ENCODE results near the gene TMEM178A.

DNA sequence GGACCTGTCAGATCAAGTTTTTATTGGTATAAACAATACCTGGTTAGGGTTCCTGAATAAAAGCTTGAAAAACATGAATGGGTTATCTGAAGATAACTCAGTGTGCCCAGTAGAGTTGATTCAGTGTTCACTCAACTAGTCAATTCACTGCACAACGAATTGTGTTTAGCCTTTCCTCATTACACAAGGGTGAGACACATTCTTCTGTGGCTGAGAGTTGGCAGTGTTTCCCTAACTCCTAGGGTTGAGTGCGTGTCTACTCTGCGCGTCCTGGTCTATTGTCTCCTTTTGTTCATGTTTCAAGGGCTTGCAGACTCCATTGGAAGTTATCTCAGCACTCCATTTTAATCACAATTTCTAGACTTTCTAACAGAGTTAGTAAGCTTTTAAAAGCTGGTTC lies 32.8 kb upstream of the TMEM178A start:
- TF ChIP-seq, protein P1, sequence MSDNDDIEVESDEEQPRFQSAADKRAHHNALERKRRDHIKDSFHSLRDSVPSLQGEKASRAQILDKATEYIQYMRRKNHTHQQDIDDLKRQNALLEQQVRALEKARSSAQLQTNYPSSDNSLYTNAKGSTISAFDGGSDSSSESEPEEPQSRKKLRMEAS (IDR thresholded peaks at IDR 0.05): 0 out of 2 replicates have a peak, but pooled peaks have one; percentile 11
- TF ChIP-seq EP300 (IDR thresholded peaks at IDR 0.05; ENCODE audit: borderline replicate concordance) (no peak), TAF1 (IDR thresholded peaks at IDR 0.05; ENCODE audit: low read depth) (no peak), RAD21 (IDR thresholded peaks at IDR 0.05; ENCODE audit: low read depth) (no peak), YY1 (IDR thresholded peaks at IDR 0.05; ENCODE audit: low read depth) (no peak), CEBPB (IDR thresholded peaks at IDR 0.05) (0 out of 2 replicates have a peak, but pooled peaks have one; percentile 4), TEAD4 (IDR thresholded peaks at IDR 0.05) (0 out of 2 replicates have a peak, but pooled peaks have one; percentile 13), TCF12 (IDR thresholded peaks at IDR 0.05; ENCODE audit: low read depth) (no peak), FOXM1 (IDR thresholded peaks at IDR 0.05; ENCODE audit: borderline replicate concordance, low read depth) (no peak)

Measured in Ishikawa (cell line).